Body of pancreas (tissue), 4 donors: Measurements from ENCODE around the gene ULK4.
"Not testable (repeated sequence)": the region's sequence is repeated elsewhere in the genome, so short reads cannot be mapped to it uniquely, and the experiment has no call there.

Experiments
- CTCF ChIP-seq, 7 experiments: fragments of 450-650 bp in 4 of 7; fragments of 200-600 bp in 3 of 7; sonication (generic) in 3 of 7; IDR thresholded peaks; one replicate each; pipeline ENCODE4 v1.5.1; 2016 to 2019; ENCODE audit warnings: antibody characterized with exemption in 7 of 7
- POLR2A ChIP-seq, 3 donors: fragments of 450-650 bp; IDR thresholded peaks; one replicate each; pipeline ENCODE4 v1.6.1; 2016; ENCODE audit warnings: antibody characterized with exemption in 3 of 3, mild to moderate bottlenecking in 2 of 3

GRCh38 chr3:41284934-41285333, 677.0 kb downstream of the ULK4 start:
- not testable (repeated sequence) for TF ChIP-seq CTCF, POLR2A (IDR thresholded peaks at IDR 0.05)
